ENCODE measurements around the gene GP2.
"Not testable (repeated sequence)": the region's sequence is repeated elsewhere in the genome, so short reads cannot be mapped to it uniquely, and the experiment has no call there.

Gene GP2

DNA sequence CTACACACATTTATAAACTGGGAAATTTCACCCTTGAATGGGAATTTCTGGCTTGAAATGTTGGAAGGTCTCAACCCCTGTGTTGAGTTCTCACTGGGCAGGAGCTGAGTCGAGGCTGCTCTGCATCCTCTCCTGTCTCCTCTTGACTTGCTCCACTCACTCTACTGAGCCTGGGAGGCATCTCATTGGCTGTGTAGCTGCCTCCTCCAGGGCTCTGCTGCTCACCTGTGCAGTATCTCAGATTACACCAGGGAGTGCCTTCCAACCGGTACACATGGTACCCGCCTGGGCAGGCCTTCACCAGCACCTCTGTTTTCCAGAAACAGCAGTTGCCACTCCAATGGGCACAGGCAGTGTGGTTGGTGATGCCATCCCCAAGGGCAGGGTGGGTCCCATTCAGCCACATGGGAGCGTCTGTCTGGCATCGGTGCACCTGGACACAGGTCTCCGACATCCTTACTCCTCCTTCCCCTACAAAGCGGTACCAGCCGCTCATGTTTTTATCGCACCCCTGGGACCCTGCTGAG, 3.7 kb downstream of the GP2 start:
- in situ Hi-C loops (cut with HindIII; ENCODE audit: low pct_ligation_motif_present, low sequenced_read_pairs): no loop called here
- Histone ChIP-seq H3K27ac (no peak overlapping the region), H3K4me3 (ENCODE audit: low read depth, low read length) (no peak overlapping the region), H3K36me3 (replicated peaks) (no peaks in the 10 kb centered on the region), H3K27me3 (replicated peaks) (no peaks in the 10 kb centered on the region)
- DNase-seq: no peak
- TF ChIP-seq, protein P1, sequence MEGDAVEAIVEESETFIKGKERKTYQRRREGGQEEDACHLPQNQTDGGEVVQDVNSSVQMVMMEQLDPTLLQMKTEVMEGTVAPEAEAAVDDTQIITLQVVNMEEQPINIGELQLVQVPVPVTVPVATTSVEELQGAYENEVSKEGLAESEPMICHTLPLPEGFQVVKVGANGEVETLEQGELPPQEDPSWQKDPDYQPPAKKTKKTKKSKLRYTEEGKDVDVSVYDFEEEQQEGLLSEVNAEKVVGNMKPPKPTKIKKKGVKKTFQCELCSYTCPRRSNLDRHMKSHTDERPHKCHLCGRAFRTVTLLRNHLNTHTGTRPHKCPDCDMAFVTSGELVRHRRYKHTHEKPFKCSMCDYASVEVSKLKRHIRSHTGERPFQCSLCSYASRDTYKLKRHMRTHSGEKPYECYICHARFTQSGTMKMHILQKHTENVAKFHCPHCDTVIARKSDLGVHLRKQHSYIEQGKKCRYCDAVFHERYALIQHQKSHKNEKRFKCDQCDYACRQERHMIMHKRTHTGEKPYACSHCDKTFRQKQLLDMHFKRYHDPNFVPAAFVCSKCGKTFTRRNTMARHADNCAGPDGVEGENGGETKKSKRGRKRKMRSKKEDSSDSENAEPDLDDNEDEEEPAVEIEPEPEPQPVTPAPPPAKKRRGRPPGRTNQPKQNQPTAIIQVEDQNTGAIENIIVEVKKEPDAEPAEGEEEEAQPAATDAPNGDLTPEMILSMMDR (IDR thresholded peaks at IDR 0.05; ENCODE audit: low read depth, low read length, missing control alignments): no peak

DNA sequence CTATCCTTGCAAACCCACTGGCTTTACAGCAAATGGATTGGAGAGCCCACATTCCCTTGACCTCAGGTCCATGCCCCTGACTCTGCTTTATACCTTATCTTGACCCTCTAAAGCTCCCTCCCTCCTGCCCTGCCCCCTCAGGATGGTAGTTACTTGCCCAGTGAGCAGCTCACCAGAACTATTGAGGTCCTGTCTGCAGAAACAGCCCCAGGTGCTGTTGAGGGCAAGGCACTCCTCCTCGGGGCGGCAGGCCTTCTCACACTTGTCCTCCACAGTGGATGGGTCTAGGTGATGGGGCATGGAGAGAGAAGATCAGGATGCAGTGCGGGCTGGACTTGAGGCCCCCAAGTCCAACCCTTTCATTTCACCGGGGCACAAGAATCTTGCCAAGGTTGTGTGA, 4.6 kb downstream of the GP2 start:
- H3K36me3 ChIP-seq (replicated peaks): no peaks in the 10 kb centered on the region

DNA sequence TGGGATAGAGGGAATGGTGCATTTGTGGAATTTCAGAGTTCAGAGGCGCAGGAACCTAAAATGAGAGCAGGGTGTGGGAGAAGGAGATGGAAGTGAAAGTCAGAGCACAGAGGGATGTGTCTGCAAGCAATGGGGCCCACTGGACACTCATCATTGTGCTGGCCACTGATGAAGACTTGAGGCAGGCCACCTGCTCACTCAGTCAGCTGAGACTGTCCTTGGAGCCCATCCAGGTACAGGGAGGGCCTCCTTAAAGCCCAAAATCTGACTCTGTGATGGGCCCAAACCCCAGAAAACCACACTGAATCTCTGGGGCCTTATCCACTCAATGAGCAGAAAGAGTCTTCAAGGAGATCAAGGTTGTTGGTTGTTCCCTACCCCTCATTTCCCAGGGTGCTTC, 5.6 kb downstream of the GP2 start:
- no peak overlapping the region for H3K4me3 ChIP-seq (ENCODE audit: low read depth, low read length)
- in situ Hi-C loops (cut with HindIII; ENCODE audit: low pct_ligation_motif_present, low sequenced_read_pairs): no loop called here
- no peaks in the 10 kb centered on the region for H3K36me3 ChIP-seq (replicated peaks)
- no peak overlapping the region for H3K27ac ChIP-seq
- DNase-seq: no peak
- TF ChIP-seq, protein P1 (IDR thresholded peaks at IDR 0.05; ENCODE audit: low read depth, low read length, missing control alignments): no peak
- H3K27me3 ChIP-seq (replicated peaks): no peaks in the 10 kb centered on the region

More for the DNA sequence above, 4.6 kb downstream of the GP2 start:
- no peak overlapping the region for H3K4me3 ChIP-seq (ENCODE audit: low read depth, low read length)
- no peaks in the 10 kb centered on the region for H3K27me3 ChIP-seq (replicated peaks)
- in situ Hi-C loops (cut with HindIII; ENCODE audit: low pct_ligation_motif_present, low sequenced_read_pairs): no loop called here
- TF ChIP-seq, protein P1 (IDR thresholded peaks at IDR 0.05; ENCODE audit: low read depth, low read length, missing control alignments): no peak
- DNase-seq: no peak
- no peak overlapping the region for H3K27ac ChIP-seq

DNA sequence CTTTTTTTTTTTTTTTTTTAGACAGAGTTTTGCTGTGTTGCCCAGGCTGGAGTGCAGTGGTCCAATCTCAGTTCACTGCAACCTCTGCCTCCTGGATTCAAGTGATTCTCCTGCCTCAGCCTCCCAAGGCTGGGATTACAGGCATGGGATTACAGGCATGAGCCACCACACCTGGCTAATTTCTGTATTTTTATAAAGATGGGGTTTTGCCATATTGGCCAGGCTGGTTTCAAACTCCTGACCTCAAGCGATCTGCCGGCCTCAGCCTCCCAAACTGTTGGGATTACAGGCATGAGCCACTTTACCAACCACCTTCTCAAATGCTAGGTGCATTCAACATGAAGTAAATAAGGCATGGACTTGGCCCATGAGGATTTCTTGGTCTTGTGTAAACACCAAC, 6.3 kb downstream of the GP2 start:
- H3K27me3 ChIP-seq (replicated peaks); H3K27ac ChIP-seq; H3K4me3 ChIP-seq (ENCODE audit: low read depth, low read length); in situ Hi-C loops (cut with HindIII; ENCODE audit: low pct_ligation_motif_present, low sequenced_read_pairs); DNase-seq; H3K36me3 ChIP-seq (replicated peaks): not testable (repeated sequence)

DNA sequence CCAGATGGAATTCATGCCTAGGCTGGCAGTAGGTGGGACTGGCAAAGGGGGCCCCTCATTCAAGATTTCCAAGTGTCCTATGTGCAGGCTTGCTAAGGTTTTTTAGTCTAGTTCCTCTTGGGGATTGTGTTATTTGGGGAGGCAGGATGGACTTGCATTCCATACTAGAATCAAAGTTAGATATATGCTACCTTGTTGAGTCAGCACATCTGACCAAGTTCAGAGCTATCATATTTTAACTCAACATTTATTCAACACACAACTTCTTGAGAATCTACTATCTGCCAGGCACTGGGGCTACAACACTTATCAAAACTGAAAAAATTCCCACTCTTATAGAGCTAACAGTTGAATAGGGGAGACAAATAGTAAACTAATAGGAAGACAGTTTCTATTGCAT, 6.7 kb downstream of the GP2 start:
- Histone ChIP-seq H3K36me3 (replicated peaks) (no peaks in the 10 kb centered on the region), H3K27ac (no peak overlapping the region), H3K27me3 (replicated peaks) (no peaks in the 10 kb centered on the region), H3K4me3 (ENCODE audit: low read depth, low read length) (no peak overlapping the region)
- in situ Hi-C loops (cut with HindIII; ENCODE audit: low pct_ligation_motif_present, low sequenced_read_pairs): no loop called here
- TF ChIP-seq, protein P1 (IDR thresholded peaks at IDR 0.05; ENCODE audit: low read depth, low read length, missing control alignments): no peak
- no peak for DNase-seq

DNA sequence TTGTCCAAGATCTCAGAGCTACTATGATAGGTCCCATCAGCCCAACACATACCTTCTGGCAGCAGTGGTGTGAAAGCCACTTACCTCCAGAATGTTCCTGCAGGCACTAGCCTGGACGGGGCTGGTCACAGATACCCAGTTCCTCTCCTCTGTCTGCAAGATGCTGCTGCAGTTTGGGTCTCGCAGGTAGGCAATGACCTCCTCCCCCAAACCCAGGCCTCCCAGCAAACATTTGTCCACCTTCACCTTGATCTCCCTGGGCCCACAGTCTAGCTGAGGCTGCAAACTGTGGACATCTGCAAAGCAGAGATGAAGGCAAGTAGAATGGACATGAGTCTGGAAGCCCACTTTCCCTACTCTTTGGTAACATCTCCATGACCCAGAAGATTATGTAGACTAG, 7.1 kb downstream of the GP2 start:
- no peaks in the 10 kb centered on the region for H3K27me3 ChIP-seq (replicated peaks)
- H3K36me3 ChIP-seq (replicated peaks): no peaks in the 10 kb centered on the region
- H3K27ac ChIP-seq: no peak overlapping the region
- in situ Hi-C loops (cut with HindIII; ENCODE audit: low pct_ligation_motif_present, low sequenced_read_pairs): no loop called here
- H3K4me3 ChIP-seq (ENCODE audit: low read depth, low read length): no peak overlapping the region
- TF ChIP-seq, protein P1 (IDR thresholded peaks at IDR 0.05; ENCODE audit: low read depth, low read length, missing control alignments): no peak
- no peak for DNase-seq
